Liver (tissue), 9 donors: ENCODE results near the gene TMEM223. TPM values are rescaled to one million over a fixed set of nuclear protein-coding genes. Genes with fewer than 3 reads are reported as not detected.
A peak's percentile ranks its signal among the peaks of the same experiment; 100 is the strongest.
"Not testable (repeated sequence)": the region's sequence is repeated elsewhere in the genome, so short reads cannot be mapped to it uniquely, and the experiment has no call there.

Source experiments
- DNase-seq: peaks from one replicate; pipeline ENCODE4 v3.0.0-alpha.2; 2017; ENCODE audit warnings: low spot score
- H3K27ac ChIP-seq, 2 donors: one replicate each; pipeline ENCODE4 v1.7.0; 2013; ENCODE audit warnings: inconsistent platforms in 2 of 2, low read length in 2 of 2, control low read depth in 1 of 2, low read depth in 1 of 2, mild to moderate bottlenecking in 1 of 2
- H3K27me3 ChIP-seq, 4 donors: one replicate each; pipeline versions ENCODE4 v1.6.1 to v1.7.0; 2013; ENCODE audit warnings: low read length in 3 of 4, inconsistent platforms in 1 of 4, mild to moderate bottlenecking in 1 of 4, moderate library complexity in 1 of 4; ENCODE audit not compliant: control insufficient read depth in 4 of 4, insufficient read depth in 4 of 4
- H3K36me3 ChIP-seq, 4 donors: one replicate each; pipeline versions ENCODE4 v1.6.1 to v1.7.0; 2013; ENCODE audit warnings: low read length in 3 of 4, mild to moderate bottlenecking in 3 of 4, low read depth in 1 of 4, moderate library complexity in 1 of 4; ENCODE audit not compliant: control insufficient read depth in 4 of 4, insufficient read depth in 3 of 4
- H3K4me1 ChIP-seq, 4 donors: one replicate each; pipeline versions ENCODE4 v1.6.1 to v1.7.0; 2013; ENCODE audit warnings: low read length in 3 of 4, mild to moderate bottlenecking in 3 of 4, moderate library complexity in 1 of 4; ENCODE audit not compliant: control insufficient read depth in 4 of 4, insufficient read depth in 4 of 4
- H3K4me3 ChIP-seq, 3 donors: one replicate each; pipeline versions ENCODE4 v1.6.1 to v1.7.0; 2013; ENCODE audit warnings: low read length in 3 of 3, control low read depth in 1 of 3, low read depth in 1 of 3, mild to moderate bottlenecking in 1 of 3
- H3K9ac ChIP-seq, 2 donors: one replicate each; pipeline ENCODE4 v1.7.0; 2013; ENCODE audit warnings: low read length in 2 of 2, mild to moderate bottlenecking in 2 of 2, moderate library complexity in 2 of 2, control low read depth in 1 of 2, low read depth in 1 of 2
- H3K9me3 ChIP-seq, 4 donors: one replicate each; pipeline versions ENCODE4 v1.6.1 to v1.7.0; 2013; ENCODE audit warnings: low read length in 3 of 4; ENCODE audit not compliant: control insufficient read depth in 4 of 4
- EGR1 ChIP-seq, 2 donors: IDR thresholded peaks; 2 replicates each; pipeline ENCODE4 v1.6.1; 2016 to 2018; ENCODE audit warnings: antibody characterized with exemption in 2 of 2, low read depth in 2 of 2
- FOXA1 ChIP-seq: IDR thresholded peaks from 2 replicates; pipeline ENCODE4 v1.6.1; 2016; ENCODE audit warnings: antibody characterized with exemption
- FOXA2 ChIP-seq: IDR thresholded peaks from 2 replicates; pipeline ENCODE4 v1.6.1; 2016; ENCODE audit warnings: antibody characterized with exemption
- GABPA ChIP-seq, 2 donors: IDR thresholded peaks in 1 of 2; conservative IDR thresholded peaks in 1 of 2; 2 replicates each; pipeline ENCODE4 v1.6.1; 2016; ENCODE audit warnings: antibody characterized with exemption in 2 of 2, mild to moderate bottlenecking in 1 of 2, moderate library complexity in 1 of 2
- HNF4G ChIP-seq: IDR thresholded peaks from 2 replicates; pipeline ENCODE4 v1.6.1; 2016; ENCODE audit warnings: antibody characterized with exemption
- JUND ChIP-seq, 2 donors: IDR thresholded peaks; 2 replicates each; pipeline ENCODE4 v1.6.1; 2016; ENCODE audit warnings: antibody characterized with exemption in 2 of 2
- NR2F2 ChIP-seq: IDR thresholded peaks from 2 replicates; pipeline ENCODE4 v1.6.1; 2016; ENCODE audit warnings: antibody characterized with exemption
- RAD21 ChIP-seq, 2 donors: IDR thresholded peaks; 2 replicates each; pipeline ENCODE4 v1.6.1; 2016; ENCODE audit warnings: antibody characterized with exemption in 2 of 2, mild to moderate bottlenecking in 2 of 2
- REST ChIP-seq: IDR thresholded peaks from 2 replicates; pipeline ENCODE4 v1.6.1; 2016; ENCODE audit warnings: antibody characterized with exemption, mild to moderate bottlenecking
- SP1 ChIP-seq: IDR thresholded peaks from 2 replicates; pipeline ENCODE4 v1.6.1; 2018; ENCODE audit warnings: antibody characterized with exemption, mild to moderate bottlenecking
- TAF1 ChIP-seq: conservative IDR thresholded peaks from 2 replicates; pipeline ENCODE4 v1.6.1; 2016; ENCODE audit warnings: antibody characterized with exemption, mild to moderate bottlenecking
- YY1 ChIP-seq: IDR thresholded peaks from 2 replicates; pipeline ENCODE4 v1.6.1; 2016; ENCODE audit warnings: antibody characterized with exemption, mild to moderate bottlenecking
- ZBTB33 ChIP-seq: IDR thresholded peaks from 2 replicates; pipeline ENCODE4 v1.6.1; 2016; ENCODE audit warnings: antibody characterized with exemption
- WGBS: extraction: QIAGEN DNeasy Blood & Tissue Kit; methylation state at CpG from one replicate; pipeline ENCODE4 v1.1.7; 2013; 5-methylcytosine and 5-hydroxymethylcytosine counted together
- polyA plus RNA-seq, 2 donors: library from polyadenylated mRNA; stranded (reverse) in 1 of 2; unstranded in 1 of 2; fragments of 200-250 nt in 1 of 2; fragments of >200 nt in 1 of 2; fragmentation: Nextera tagmentation in 1 of 2; extraction: Ambion mirVana in 1 of 2; gene quantifications; one replicate each; pipeline versions ENCODE4 v1.2.1 to v1.2.3, GENCODE V29; 2013 to 2015
- total RNA-seq, 2 donors: library from RNA; depleted of rRNA; stranded (reverse); fragments of >200 nt; gene quantifications; one replicate each; pipeline ENCODE4 v1.2.3, GENCODE V29; 2014
- TF ChIP-seq, protein P1 (sequence below): IDR thresholded peaks from 2 replicates; pipeline ENCODE4 v1.6.1; 2016; ENCODE audit warnings: antibody characterized with exemption
- TF ChIP-seq, protein P2 (sequence below): fragments of 150-350 bp; IDR thresholded peaks from 2 replicates; pipeline ENCODE4 v1.5.1; 2017; ENCODE audit warnings: improper control_type of control experiment, low read depth, low read length; ENCODE audit not compliant: missing input control
- donor health status: healthy.
- donor health status: healthy.
- donor health status: healthy.
- donor health status: healthy.
- donor health status: healthy.

TMEM223 gene
- total RNA-seq (10 to 100 TPM in 1 of 2 donors, 1 to 10 TPM in 1; 9.2 to 11.8 TPM), polyA plus RNA-seq (10 to 100 TPM; 14.2 to 23.8 TPM)

DNA sequence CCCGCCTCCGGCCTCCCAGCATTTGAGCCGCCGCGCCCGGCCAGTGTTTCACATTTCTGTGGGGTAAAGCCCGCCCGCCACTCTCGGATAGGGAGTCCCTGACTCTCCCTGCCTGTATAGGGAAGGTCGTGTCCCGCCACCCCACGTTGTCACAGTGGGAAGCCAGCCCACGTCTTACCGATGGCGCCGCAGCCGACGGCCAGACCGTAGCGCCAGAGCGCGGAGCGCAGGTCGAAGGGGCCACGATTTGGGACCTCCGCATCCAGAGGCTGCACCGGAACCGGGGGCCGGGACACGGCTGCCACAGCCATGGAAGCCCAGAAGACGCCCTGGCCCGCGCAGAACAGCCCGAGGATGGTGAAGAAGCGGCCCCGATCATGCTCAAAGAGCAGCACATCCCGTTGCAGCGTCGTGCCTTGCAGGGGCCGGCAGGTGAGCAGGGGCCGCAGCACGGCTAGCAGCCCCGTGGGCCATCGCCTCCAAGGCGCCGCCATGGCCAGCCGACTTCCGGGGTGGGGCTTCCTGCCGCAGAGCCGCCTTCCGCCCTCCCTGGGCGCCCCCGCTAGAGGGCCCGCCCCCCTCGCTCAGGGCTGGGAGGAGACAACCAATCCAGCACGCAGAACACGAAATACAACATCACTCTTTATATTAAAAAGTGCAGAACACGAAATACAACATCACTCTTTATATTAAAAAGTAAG is at the start of gene TMEM223:
TMEM223 (minus strand) TSS at position 506 of the 701 bp plus-strand sequence; CDS start at position 494, 12 bp downstream.
- Histone ChIP-seq H3K4me3 (peak within 1 kb of the TSS; percentile 87 to 95 (median 95)), H3K9me3 (no peaks in the 10 kb centered on the region), H3K4me1 (peaks cover 0 to 41% (median 34%) of the 10 kb centered on the region in 4 donors), H3K27me3 (no peaks in the 10 kb centered on the region), H3K9ac (peak within 1 kb of the TSS; percentile 55 to 95), H3K36me3 (peaks cover 5 to 41% (median 26%) of the 10 kb centered on the region in 4 donors), H3K27ac (peak within 1 kb of the TSS; percentile 80 to 85)
- TF ChIP-seq GABPA (IDR thresholded peaks at IDR 0.05 in 1 of 2, conservative IDR thresholded peaks at IDR 0.05 in 1 of 2) (peak; percentile 65 to 92), FOXA1 (peak; percentile 21), FOXA2 (no peak), RAD21 (IDR thresholded peaks at IDR 0.05) (peak in 1 of 2 donors; percentile 46), JUND (IDR thresholded peaks at IDR 0.05) (no peak), SP1 (no peak), YY1 (peak; percentile 96)
- TF ChIP-seq, protein P1, sequence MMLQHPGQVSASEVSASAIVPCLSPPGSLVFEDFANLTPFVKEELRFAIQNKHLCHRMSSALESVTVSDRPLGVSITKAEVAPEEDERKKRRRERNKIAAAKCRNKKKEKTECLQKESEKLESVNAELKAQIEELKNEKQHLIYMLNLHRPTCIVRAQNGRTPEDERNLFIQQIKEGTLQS = no peak
- TF ChIP-seq, protein P2, sequence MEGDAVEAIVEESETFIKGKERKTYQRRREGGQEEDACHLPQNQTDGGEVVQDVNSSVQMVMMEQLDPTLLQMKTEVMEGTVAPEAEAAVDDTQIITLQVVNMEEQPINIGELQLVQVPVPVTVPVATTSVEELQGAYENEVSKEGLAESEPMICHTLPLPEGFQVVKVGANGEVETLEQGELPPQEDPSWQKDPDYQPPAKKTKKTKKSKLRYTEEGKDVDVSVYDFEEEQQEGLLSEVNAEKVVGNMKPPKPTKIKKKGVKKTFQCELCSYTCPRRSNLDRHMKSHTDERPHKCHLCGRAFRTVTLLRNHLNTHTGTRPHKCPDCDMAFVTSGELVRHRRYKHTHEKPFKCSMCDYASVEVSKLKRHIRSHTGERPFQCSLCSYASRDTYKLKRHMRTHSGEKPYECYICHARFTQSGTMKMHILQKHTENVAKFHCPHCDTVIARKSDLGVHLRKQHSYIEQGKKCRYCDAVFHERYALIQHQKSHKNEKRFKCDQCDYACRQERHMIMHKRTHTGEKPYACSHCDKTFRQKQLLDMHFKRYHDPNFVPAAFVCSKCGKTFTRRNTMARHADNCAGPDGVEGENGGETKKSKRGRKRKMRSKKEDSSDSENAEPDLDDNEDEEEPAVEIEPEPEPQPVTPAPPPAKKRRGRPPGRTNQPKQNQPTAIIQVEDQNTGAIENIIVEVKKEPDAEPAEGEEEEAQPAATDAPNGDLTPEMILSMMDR = peak; percentile 25
- under 1% methylated on average over 58 of the region's 58 CpGs for WGBS
- DNase-seq = peak; percentile 90

DNA sequence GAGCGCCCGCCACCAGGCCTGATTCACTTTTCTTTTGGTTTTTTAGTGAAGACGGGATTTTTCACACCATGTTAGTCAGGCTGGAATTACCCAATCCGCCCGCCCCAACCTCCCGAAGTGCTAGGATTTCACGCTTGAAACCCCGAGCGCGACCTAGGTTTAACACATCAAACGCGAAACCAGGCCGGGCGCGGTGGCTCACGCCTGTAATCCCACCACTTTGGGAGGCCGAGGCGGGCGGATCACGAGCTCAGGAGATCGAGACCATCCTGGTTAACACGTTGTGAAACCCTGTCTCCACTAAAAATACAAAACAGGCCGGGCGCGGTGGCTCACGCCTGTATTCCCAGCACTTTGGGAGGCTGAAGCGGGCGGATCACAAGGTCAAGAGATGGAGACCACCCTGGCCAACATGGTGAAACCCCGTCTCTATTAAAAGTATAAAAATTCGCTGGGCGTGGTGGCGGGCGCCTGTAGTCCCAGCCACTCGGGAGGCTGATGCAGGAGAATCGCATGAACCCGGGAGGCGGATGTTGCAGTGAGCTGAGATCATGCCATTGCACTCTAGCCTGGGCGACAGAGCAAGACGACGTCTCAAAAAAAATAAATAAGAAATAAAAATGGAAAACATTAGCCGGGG is 49.0 kb upstream of the TMEM223 start:
- peaks cover 0 to 27% (median 20%) of the 10 kb centered on the region in 4 donors for H3K4me1 ChIP-seq
- WGBS = under 1% methylated on average over 41 of the region's 41 CpGs
- peak overlapping the region; percentile 99 for H3K27ac ChIP-seq
- H3K36me3 ChIP-seq, H3K27me3 ChIP-seq, H3K9me3 ChIP-seq: not testable (repeated sequence)
- peak; percentile 65 for DNase-seq
- H3K9ac ChIP-seq = peak overlapping the region; percentile 67 to 97
- peak overlapping the region; percentile 10 to 49 (median 42) for H3K4me3 ChIP-seq

DNA sequence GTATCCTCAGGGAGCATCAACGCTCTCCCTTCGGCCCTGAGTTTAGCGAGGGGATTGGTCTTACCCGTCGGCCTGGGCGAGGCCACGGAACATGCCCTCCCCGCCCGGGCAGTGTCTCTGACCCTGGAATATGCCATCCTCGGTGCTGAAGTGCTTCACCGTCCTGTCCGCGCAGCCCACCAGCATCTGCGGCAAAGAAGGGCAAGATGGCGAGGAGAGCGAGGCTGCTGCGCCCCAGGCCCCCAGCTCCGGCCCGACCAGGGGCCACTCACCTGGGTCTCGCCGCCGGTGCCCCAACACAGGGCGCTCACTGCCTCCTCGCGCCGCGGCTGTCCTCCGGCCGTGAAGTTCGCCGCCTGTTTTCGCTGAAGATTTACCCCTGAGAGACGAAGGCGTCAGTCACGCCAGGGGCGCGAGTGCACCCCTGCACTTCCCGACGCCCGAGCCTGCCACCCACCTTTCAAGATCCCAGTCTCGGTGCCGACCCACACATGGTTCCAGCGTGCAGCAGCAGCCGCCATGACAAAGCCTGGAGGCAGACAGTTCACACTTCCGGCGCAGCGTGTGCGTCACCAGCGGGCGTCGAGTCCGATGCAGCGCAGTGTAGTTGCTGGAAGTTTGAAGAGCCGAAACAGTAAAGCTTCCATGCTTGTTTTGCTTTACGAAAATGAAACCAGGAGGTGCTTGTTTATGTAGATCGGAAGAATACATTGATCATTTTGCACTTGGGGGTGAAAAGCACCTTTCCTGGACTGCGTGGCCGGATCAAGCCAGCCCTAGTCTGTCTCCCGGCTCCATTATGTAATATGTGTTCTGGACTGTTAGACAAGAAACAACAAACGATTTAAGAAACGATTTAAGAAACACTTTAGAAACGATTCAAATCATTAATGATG is 47.5 kb upstream of the TMEM223 start, which contains the start of gene WDR74:
WDR74 (minus strand) TSS at position 541 of the 896 bp plus-strand sequence; CDS start at position 521, 20 bp downstream.
- H3K9me3 ChIP-seq = no peaks in the 10 kb centered on the region
- peak within 1 kb of the TSS; percentile 99 for H3K27ac ChIP-seq
- H3K4me1 ChIP-seq = peaks cover 0 to 30% (median 23%) of the 10 kb centered on the region in 4 donors
- peak within 1 kb of the TSS; percentile 81 to 94 (median 91) for H3K4me3 ChIP-seq
- peak; percentile 91 for DNase-seq
- H3K9ac ChIP-seq = peak within 1 kb of the TSS; percentile 95 to 100
- WGBS = under 1% methylated on average over 62 of the region's 62 CpGs
- H3K27me3 ChIP-seq = no peaks in the 10 kb centered on the region
- H3K36me3 ChIP-seq = peaks cover 4 to 20% (median 6%) of the 10 kb centered on the region in 4 donors
- TF ChIP-seq NR2F2 (peak; percentile 49), JUND (IDR thresholded peaks at IDR 0.05) (no peak), TAF1 (peak; percentile 41), REST (peak; percentile 44), FOXA2 (no peak), RAD21 (IDR thresholded peaks at IDR 0.05) (no peak), SP1 (peak; percentile 68), EGR1 (IDR thresholded peaks at IDR 0.05; ENCODE audit: low read depth in 2 of 2) (peak; percentile 21 to 22), HNF4G (no peak), ZBTB33 (peak; percentile 53)
- TF ChIP-seq, protein P1 = no peak
